DND-41 (cell line): ENCODE results near the gene IREB2.

Source experiments
- ATAC-seq: fragments of 200-7000 bp; cut with Tn5 transposase; 3 replicates; pipeline ENCODE4 v1.9.1; 2021; ENCODE audit warnings: low read depth; ENCODE audit not compliant: insufficient read depth
- DNase-seq: peaks from one replicate; pipeline ENCODE4 v3.0.0-alpha.2; 2020
- H2AFZ ChIP-seq: 2 replicates; pipeline ENCODE4 v1.6.0; 2012; ENCODE audit warnings: low read depth, low read length
- H3K27ac ChIP-seq: 2 replicates; pipeline ENCODE4 v1.5.1; 2012; ENCODE audit warnings: low read length, inconsistent platforms
- H3K27me3 ChIP-seq: fragments of 200-600 bp; sonication (generic); 2 replicates; pipeline ENCODE4 v1.6.0; 2012; ENCODE audit warnings: low read length, mild to moderate bottlenecking, inconsistent platforms; ENCODE audit not compliant: insufficient read depth, poor library complexity
- H3K36me3 ChIP-seq: 2 replicates; pipeline ENCODE4 v1.5.1; 2012; ENCODE audit warnings: low read length, inconsistent platforms; ENCODE audit not compliant: insufficient read depth
- H3K4me1 ChIP-seq: 2 replicates; pipeline ENCODE4 v1.5.1; 2012; ENCODE audit warnings: mild to moderate bottlenecking, low read length; ENCODE audit not compliant: insufficient read depth
- H3K4me2 ChIP-seq: 2 replicates; pipeline ENCODE4 v1.6.0; 2012; ENCODE audit warnings: mild to moderate bottlenecking, moderate library complexity, low read length, inconsistent platforms; ENCODE audit not compliant: insufficient read depth
- H3K4me3 ChIP-seq, 2 experiments: fragments of 200-600 bp in 1 of 2; shearing (Covaris generic) in 1 of 2; 2 replicates each; pipeline ENCODE4 v1.5.1; 2012 to 2016; ENCODE audit warnings: inconsistent platforms in 2 of 2, low read length in 2 of 2, mild to moderate bottlenecking in 2 of 2, low read depth in 1 of 2, moderate library complexity in 1 of 2
- H3K79me2 ChIP-seq: 2 replicates; pipeline ENCODE4 v1.6.0; 2012; ENCODE audit warnings: low read length, inconsistent platforms; ENCODE audit not compliant: insufficient read depth
- H3K9ac ChIP-seq: 2 replicates; pipeline ENCODE4 v1.6.0; 2012; ENCODE audit warnings: low read depth, mild to moderate bottlenecking, inconsistent platforms, low read length, moderate library complexity
- H3K9me3 ChIP-seq: 2 replicates; pipeline ENCODE4 v1.5.1; 2012; ENCODE audit warnings: low read length, moderate library complexity, mild to moderate bottlenecking, inconsistent platforms; ENCODE audit not compliant: insufficient read depth, severe bottlenecking
- H4K20me1 ChIP-seq: 2 replicates; pipeline ENCODE4 v1.6.0; 2012; ENCODE audit warnings: low read length; ENCODE audit not compliant: insufficient read depth
- EZH2 ChIP-seq: IDR thresholded peaks from 3 replicates; pipeline ENCODE4 v1.6.1; 2012; ENCODE audit warnings: borderline replicate concordance, low read depth, mild to moderate bottlenecking, moderate library complexity, low read length, inconsistent platforms; ENCODE audit not compliant: severe bottlenecking
- TF ChIP-seq, protein P1 (sequence below): IDR thresholded peaks from 2 replicates; pipeline ENCODE4 v1.5.1; 2012; ENCODE audit warnings: borderline replicate concordance, low read length, moderate library complexity, mild to moderate bottlenecking; ENCODE audit not compliant: poor library complexity, severe bottlenecking; ENCODE audit errors: extremely low read depth

Gene IREB2

GRCh38 chr15:78420220-78420619 lies 17.8 kb upstream of the IREB2 start:
- peaks cover 13% of the 10 kb centered on the region for H3K4me1 ChIP-seq
- no peak for ATAC-seq

DNA sequence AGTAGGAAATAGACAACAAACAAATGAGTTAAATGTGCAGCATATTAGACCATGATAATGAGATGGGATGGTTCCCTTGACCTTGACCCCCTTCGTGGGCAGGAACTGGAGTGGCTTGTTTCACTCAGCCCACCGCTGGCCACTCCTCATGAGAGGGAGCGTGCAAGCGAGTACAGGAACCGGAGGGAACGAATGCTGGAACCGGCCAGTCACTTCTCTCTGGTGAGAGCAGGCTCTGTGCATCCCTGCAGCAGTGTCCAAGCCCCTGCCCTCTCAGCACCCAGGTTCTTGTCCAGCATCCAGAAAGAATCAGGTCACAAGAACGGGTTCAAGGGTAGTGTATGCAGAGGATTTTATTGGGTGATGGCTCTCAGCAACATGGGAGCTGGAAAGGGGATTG lies 17.2 kb upstream of the IREB2 start:
- Histone ChIP-seq H3K4me1 (peaks cover 19% of the 10 kb centered on the region), H3K4me2 (no peak overlapping the region), H3K27ac (no peak overlapping the region), H3K79me2 (no peaks in the 10 kb centered on the region), H3K9ac (no peak overlapping the region), H3K4me3 (no peak overlapping the region), H3K9me3 (no peaks in the 10 kb centered on the region), H2AFZ (no peak overlapping the region), H3K27me3 (no peaks in the 10 kb centered on the region), H3K36me3 (no peaks in the 10 kb centered on the region), H4K20me1 (no peaks in the 10 kb centered on the region)
- TF ChIP-seq, protein P1, sequence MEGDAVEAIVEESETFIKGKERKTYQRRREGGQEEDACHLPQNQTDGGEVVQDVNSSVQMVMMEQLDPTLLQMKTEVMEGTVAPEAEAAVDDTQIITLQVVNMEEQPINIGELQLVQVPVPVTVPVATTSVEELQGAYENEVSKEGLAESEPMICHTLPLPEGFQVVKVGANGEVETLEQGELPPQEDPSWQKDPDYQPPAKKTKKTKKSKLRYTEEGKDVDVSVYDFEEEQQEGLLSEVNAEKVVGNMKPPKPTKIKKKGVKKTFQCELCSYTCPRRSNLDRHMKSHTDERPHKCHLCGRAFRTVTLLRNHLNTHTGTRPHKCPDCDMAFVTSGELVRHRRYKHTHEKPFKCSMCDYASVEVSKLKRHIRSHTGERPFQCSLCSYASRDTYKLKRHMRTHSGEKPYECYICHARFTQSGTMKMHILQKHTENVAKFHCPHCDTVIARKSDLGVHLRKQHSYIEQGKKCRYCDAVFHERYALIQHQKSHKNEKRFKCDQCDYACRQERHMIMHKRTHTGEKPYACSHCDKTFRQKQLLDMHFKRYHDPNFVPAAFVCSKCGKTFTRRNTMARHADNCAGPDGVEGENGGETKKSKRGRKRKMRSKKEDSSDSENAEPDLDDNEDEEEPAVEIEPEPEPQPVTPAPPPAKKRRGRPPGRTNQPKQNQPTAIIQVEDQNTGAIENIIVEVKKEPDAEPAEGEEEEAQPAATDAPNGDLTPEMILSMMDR: no peak
- TF ChIP-seq EZH2: no peak
- ATAC-seq: no peak
- no peak for DNase-seq

More at GRCh38 chr15:78420220-78420619, 17.8 kb upstream of the IREB2 start:
- Histone ChIP-seq H3K9me3 (no peaks in the 10 kb centered on the region), H3K27me3 (no peaks in the 10 kb centered on the region), H2AFZ (no peak overlapping the region), H3K4me2 (no peak overlapping the region), H3K4me3 (no peak overlapping the region), H3K9ac (no peak overlapping the region), H4K20me1 (no peaks in the 10 kb centered on the region), H3K36me3 (no peaks in the 10 kb centered on the region), H3K79me2 (no peaks in the 10 kb centered on the region), H3K27ac (no peak overlapping the region)
- no peak for TF ChIP-seq EZH2
- TF ChIP-seq, protein P1: no peak
- DNase-seq: no peak

- Histone ChIP-seq H4K20me1 (no peaks in the 10 kb centered on the region), H3K4me2 (no peak overlapping the region), H3K27me3 (no peaks in the 10 kb centered on the region), H3K9me3 (no peaks in the 10 kb centered on the region), H3K79me2 (no peaks in the 10 kb centered on the region), H2AFZ (no peak overlapping the region), H3K36me3 (no peaks in the 10 kb centered on the region), H3K27ac (no peak overlapping the region), H3K4me1 (peaks cover 25% of the 10 kb centered on the region), H3K9ac (no peak overlapping the region), H3K4me3 (no peak overlapping the region)
- DNase-seq: no peak
- no peak for TF ChIP-seq EZH2
- TF ChIP-seq, protein P1: no peak
- no peak for ATAC-seq
These were observed 16.6 kb upstream of the IREB2 start for GRCh38 chr15:78421238-78421965.
